Measurements from ENCODE around the gene NET1. TPM values are rescaled to one million over a fixed set of nuclear protein-coding genes. Genes with fewer than 3 reads are reported as not detected.
A peak's percentile ranks its signal among the peaks of the same experiment; 100 is the strongest.

NET1 gene
- total RNA-seq, 1 donor from 2014 or later, result 57.7 TPM

GRCh38 chr10:5416981-5417380, 4.6 kb downstream of the NET1 start:
- peak; percentile 17 for DNase-seq (ENCODE audit: low spot score)
- Mint-ChIP-seq H3K9me3 (ENCODE audit: unreplicated experiment) (no peaks in the 10 kb centered on the region), H3K36me3 (ENCODE audit: low read depth, unreplicated experiment) (no peaks in the 10 kb centered on the region), H3K4me1 (ENCODE audit: unreplicated experiment) (peaks cover 7% of the 10 kb centered on the region), H3K27me3 (ENCODE audit: unreplicated experiment) (peaks cover 4% of the 10 kb centered on the region), H3K27ac (ENCODE audit: unreplicated experiment) (no peak overlapping the region), H3K4me3 (ENCODE audit: unreplicated experiment) (no peak overlapping the region)
- TF ChIP-seq CTCF (IDR thresholded peaks at IDR 0.05; ENCODE audit: unreplicated experiment), result no peak

GRCh38 chr10:5418584-5418983, 6.2 kb downstream of the NET1 start:
- Mint-ChIP-seq H3K27me3 (ENCODE audit: unreplicated experiment) (peaks cover 2% of the 10 kb centered on the region), H3K9me3 (ENCODE audit: unreplicated experiment) (no peaks in the 10 kb centered on the region), H3K4me1 (ENCODE audit: unreplicated experiment) (peaks cover 7% of the 10 kb centered on the region), H3K4me3 (ENCODE audit: unreplicated experiment) (no peak overlapping the region), H3K36me3 (ENCODE audit: low read depth, unreplicated experiment) (no peaks in the 10 kb centered on the region), H3K27ac (ENCODE audit: unreplicated experiment) (no peak overlapping the region)
- TF ChIP-seq CTCF (IDR thresholded peaks at IDR 0.05; ENCODE audit: unreplicated experiment), result no peak
- no peak for DNase-seq (ENCODE audit: low spot score)

DNA sequence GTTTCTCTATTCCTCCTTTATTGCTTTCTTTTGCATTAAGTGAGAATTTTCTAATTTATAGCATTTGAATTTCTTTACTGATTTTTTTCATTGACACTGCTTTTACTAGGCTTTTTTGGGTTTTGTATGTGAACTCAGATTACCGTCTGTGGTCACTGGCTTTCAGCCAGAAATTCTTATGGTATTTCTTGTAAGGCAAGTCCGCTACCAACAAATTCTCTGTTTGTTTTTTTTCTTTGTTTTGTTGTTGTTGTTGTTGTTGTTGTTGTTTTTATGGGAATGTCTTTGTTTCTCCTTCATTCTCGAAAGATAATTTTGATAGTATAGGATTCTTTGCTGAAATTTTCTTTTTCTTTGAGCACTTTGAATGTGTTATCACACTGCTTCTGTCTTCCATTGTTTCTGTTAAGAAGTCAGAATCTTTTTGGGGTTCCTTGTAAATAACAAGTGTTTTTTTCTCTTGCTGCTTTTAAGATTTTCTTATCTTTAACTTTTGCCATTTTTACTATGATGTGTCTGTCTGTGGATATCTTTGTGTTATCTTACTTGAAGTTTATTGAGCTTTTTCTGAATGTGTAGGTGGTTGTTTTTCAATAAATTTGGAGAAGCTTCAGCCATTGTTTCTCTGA, 7.2 kb downstream of the NET1 start:
- peaks cover 7% of the 10 kb centered on the region for H3K4me1 Mint-ChIP-seq (ENCODE audit: unreplicated experiment)
- no peak overlapping the region for H3K27ac Mint-ChIP-seq (ENCODE audit: unreplicated experiment)
- no peaks in the 10 kb centered on the region for H3K36me3 Mint-ChIP-seq (ENCODE audit: low read depth, unreplicated experiment)
- no peaks in the 10 kb centered on the region for H3K9me3 Mint-ChIP-seq (ENCODE audit: unreplicated experiment)
- no peak for DNase-seq (ENCODE audit: low spot score)
- no peak for TF ChIP-seq CTCF (IDR thresholded peaks at IDR 0.05; ENCODE audit: unreplicated experiment)
- no peak overlapping the region for H3K4me3 Mint-ChIP-seq (ENCODE audit: unreplicated experiment)
- peaks cover 2% of the 10 kb centered on the region for H3K27me3 Mint-ChIP-seq (ENCODE audit: unreplicated experiment)

DNA sequence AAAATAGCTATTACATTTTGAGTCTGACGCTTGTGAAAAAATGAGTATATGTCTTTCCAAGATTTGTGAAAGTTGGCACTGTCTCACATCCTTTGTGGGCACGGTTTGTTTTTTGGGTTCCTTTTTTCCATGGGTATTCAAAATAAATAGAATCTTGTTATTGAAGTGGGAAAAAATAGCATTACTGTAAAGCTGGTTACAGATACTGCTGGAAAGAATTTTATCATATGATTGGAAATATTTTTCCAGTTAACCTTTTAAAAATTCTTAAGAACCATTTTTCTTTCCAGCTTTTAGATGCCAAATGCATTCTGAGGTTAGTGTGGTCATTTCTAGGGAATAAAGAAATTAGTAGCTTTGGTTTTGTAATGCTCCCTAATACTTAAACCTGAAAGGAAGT, 11.4 kb downstream of the NET1 start:
- no peak for TF ChIP-seq CTCF (IDR thresholded peaks at IDR 0.05; ENCODE audit: unreplicated experiment)
- DNase-seq (ENCODE audit: low spot score), result no peak
- H3K27ac Mint-ChIP-seq (ENCODE audit: unreplicated experiment), result no peak overlapping the region

DNA sequence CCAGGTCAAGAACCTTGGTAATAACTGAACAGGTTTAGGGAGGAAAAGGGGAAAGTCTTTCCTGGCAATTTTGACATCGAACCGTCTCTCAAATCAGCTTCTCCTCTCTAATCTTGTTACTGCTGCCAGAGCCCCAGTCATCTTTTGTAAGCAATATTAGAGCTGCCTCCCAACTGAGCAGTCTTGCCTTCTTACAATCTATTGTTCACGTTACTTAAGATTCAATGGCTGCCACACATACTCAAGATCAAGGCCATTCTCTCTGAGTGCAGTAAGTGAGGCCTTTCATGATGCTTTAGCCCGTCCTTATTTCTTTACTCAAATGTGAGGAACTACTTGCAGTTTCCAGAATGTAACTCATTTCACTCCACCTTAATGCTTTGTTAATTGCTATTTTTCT, 12.4 kb downstream of the NET1 start:
- Mint-ChIP-seq H3K27ac (ENCODE audit: unreplicated experiment) (no peak overlapping the region), H3K9me3 (ENCODE audit: unreplicated experiment) (no peaks in the 10 kb centered on the region), H3K36me3 (ENCODE audit: low read depth, unreplicated experiment) (no peaks in the 10 kb centered on the region), H3K4me3 (ENCODE audit: unreplicated experiment) (no peak overlapping the region), H3K27me3 (ENCODE audit: unreplicated experiment) (peaks cover 2% of the 10 kb centered on the region), H3K4me1 (ENCODE audit: unreplicated experiment) (peaks cover 7% of the 10 kb centered on the region)
- TF ChIP-seq CTCF (IDR thresholded peaks at IDR 0.05; ENCODE audit: unreplicated experiment), result no peak
- DNase-seq (ENCODE audit: low spot score), result no peak

More for the DNA sequence above, 11.4 kb downstream of the NET1 start:
- no peaks in the 10 kb centered on the region for H3K36me3 Mint-ChIP-seq (ENCODE audit: low read depth, unreplicated experiment)
- H3K9me3 Mint-ChIP-seq (ENCODE audit: unreplicated experiment), result no peaks in the 10 kb centered on the region
- peaks cover 2% of the 10 kb centered on the region for H3K27me3 Mint-ChIP-seq (ENCODE audit: unreplicated experiment)
- no peak overlapping the region for H3K4me3 Mint-ChIP-seq (ENCODE audit: unreplicated experiment)
- peaks cover 7% of the 10 kb centered on the region for H3K4me1 Mint-ChIP-seq (ENCODE audit: unreplicated experiment)

Measured in endothelial cell (in vitro differentiated cells).